Measurements from ENCODE around the gene PACSIN2.
"Not testable (repeated sequence)": the region's sequence is repeated elsewhere in the genome, so short reads cannot be mapped to it uniquely, and the experiment has no call there.

Gene PACSIN2

DNA sequence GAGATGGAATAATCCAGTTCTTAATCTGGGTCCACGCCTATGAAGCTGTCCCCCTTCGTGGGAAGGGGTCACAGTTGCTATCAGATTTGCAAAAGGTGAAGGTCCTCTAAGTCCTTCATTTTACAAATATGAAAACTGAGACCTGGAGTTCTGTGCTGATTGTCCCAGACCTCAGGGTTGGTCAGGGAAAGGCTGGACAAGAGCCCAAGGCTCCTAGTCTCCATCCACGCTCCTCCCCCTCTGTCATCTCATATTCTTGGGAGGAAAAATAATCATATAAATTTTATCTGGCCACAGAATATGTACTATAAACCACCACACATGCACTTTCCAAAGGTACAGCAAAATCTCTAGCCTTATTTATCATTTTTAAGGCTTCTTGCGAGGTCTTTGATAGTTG, 5.5 kb downstream of the PACSIN2 start:
- FAIRE-seq = no peak

DNA sequence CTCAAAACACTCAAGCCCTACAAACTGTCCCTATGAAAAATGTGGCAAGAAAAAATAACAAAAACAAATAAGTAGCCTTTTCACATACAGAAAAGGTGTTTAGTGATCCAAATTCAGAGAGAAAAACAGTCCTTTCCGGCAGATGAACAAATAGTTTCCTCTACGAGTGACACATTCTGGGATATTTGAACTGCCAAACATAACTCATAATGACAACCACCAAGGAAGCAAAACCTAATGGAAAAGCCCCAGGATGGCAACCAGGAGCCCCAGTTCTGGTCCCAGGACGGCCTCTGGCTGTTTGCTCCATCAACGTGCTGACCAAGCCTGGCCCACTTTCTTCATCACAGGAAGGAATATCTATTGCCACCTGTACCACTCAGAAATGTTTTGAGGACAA, 6.0 kb downstream of the PACSIN2 start:
- FAIRE-seq = no peak

DNA sequence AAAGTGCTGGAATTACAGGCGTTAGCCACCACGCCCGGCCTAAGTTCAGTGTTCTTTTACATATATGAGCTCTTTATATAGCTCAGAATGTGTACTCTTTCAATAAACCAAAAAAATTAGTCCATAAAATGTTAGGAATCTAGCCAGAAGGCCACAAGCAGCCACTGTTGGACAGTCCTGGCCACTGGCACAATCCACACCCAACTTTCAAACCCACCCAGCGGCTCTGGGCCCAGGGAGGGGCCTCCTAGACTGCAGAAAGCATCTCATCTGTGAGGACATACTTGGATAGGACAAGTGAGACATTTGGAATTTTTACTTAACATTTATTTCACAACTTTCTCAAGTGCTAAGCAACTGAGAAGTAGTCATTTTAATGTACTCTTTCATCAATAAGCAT, 6.4 kb downstream of the PACSIN2 start:
- no peak for FAIRE-seq

DNA sequence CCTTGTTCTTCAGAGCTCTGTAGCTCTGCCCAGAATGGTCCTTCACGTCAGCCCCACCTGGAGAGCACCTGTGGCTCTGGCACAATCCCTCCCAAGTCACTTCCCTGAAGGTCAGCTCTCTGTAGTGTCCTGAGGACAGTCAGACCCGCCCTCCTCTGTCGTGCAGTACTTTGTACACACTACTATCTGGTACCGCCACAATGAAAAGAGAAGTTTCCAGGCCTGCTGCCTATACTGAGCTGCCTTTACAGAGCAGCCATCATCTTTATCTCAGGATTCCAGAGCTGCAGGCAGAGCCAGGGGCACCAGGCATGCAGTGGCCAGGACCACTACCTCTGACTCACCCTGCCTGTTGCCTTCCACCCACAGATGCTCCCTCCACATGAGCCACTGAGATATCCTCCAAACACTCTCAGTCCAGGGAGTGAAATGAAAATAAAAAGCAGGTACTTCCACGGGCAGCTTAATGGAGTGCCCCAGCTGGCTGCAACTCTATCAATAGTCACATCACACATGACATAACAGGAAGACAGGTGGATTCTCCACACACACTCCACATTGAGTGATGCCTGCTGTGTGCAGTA, 7.3 kb downstream of the PACSIN2 start:
- no peak for FAIRE-seq

DNA sequence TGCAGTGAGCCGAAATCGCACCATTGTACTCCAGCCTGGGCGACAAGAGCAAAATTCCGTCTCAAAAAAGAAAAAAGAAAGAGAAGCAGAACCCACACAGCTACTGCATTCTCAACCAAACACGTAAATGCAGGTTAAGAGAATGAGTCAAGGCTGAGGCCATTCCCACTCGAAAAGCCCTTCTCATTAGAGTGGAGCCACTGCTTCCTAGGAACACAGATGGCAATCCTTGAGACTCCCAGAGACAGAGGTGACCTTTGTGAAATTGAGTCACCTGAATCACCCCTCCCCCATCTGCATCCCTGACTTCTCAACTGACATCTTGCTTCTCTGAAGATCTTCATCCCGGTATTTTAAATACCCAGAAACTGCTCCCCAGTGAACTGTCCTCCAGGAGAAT, 8.2 kb downstream of the PACSIN2 start:
- no peak for FAIRE-seq

DNA sequence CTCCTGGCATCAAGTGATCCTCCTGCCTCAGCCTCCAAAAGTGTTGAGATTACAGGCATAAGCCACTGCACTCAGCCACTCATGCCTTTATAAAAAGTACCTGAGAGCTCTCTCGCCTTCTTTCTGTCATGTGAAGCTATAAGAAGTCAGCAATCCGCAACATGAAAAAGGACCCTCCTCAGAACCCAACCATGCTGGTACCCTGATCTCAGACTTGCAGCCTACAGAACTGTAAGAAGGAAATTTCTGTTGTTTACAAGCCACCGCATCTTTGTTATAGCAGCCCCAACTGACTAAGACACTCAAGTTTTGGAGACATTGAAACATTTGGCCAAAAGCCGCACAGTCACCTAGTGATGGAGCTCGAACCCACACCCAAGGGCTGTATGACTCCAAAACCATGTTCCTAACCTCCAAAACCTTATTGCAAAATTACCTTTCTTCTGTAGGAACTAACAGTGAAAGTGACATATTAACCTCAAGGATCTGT, 8.9 kb downstream of the PACSIN2 start:
- FAIRE-seq = no peak

DNA sequence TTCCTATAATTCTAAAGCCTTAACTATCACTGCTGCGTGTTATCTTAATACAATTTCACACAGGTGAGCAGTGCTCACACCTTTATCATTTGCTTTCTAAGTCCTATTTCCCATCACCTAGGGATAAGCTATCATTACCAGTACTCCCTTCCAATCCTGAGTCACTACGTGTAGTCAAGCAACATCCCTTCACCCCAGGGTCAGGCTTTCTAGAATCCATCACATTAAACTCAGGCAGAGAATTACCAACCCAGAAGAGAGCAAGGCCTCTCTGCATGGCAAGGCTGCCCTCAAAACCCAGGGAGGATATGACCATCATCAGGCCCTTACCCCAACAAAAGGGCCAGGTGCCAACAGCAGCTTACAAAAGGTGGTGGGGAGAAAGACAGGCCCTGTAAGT, 9.8 kb downstream of the PACSIN2 start:
- FAIRE-seq = no peak

DNA sequence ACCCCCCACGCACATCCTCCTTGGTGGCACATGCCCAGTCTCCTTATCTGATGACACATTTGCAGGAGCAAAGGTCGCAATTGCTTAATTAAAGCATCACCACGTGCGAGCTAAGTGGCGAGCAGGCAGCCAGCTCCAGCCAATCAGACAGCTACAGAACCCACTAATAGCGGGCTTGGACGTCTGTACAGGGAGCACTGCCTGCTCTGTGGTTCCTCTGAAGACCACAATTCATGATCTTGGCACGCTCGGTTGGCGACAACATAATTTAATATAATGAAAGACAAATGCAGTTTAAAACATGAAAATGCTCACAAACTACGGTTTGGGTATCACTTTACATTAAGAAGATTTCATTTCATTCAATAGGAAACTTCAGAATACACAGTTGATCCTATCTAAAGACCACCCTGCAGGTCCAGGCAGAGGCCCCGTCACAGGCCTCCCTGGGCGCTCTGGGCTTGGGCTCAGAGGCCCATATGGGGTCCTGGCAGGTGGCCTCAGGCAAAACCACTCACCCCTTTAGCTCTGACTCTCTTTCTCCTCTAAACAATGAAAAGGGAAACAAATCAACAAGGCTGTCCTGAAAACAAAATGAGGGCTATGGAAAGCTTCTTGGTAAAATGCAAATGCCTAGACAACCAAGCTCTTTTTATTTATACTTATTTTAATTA, 10.4 kb downstream of the PACSIN2 start:
- no peak for FAIRE-seq

DNA sequence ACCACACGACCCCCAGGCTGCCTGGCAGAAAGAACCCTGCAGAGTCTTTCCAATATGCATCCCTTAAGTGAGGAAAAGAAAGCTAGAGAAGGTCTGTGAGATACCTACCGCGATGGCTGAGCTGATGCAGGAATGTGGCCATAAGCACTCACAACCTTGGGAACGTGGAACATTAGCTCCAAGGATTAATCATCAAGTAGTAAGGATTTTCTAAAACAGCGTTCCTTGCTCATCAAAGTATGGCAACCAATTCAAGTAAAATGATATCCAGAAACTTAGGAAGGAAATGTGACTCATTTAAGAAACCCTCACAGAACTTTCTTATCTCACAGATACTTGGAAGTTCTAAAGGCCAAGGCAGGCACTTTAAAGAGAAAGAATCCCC, 12.8 kb downstream of the PACSIN2 start:
- FAIRE-seq = no peak

DNA sequence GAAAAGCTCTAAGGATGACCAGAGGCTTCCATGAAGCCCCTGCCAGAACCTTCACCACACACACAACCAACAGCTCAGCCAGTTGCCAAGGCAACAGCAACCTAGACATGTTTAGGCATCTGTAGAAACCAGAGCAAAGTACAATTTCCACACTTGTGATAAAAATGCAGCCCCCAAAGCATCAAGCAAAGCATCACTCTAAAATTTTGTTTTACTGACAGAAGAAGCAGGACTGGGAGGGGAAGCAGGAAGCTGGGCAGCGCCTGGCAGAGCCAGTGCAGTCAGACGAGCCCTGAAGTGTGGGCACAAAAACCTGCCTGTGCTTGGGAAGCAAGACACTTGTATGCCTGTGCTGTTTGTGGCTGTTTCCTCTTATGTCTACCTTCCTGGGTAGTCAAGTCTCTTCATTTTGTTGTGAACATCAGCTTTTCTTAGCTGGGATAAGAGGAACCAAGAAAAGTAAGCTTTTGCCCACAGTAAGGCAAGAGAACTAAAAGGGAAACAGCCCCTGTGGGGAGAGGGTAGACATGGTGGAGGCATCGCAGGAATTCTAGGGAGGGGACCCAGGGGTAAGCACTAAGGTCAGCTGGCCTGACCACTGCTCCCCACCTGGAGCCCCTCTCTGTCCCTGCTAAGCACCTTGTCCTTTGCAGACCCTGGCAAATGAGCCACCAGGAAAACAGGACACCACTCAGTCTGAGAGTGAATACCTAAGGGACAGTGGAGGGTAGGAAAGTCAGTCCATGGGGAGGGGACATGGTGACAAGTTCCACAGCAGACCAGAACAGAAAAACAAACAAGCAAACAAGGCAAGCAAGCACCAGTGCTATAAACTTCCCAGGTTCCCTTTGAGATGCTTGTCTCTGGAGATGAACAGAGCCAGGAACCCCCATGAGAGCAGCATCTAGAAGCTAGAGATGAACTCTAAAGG, 13.4 kb downstream of the PACSIN2 start:
- FAIRE-seq = no peak

DNA sequence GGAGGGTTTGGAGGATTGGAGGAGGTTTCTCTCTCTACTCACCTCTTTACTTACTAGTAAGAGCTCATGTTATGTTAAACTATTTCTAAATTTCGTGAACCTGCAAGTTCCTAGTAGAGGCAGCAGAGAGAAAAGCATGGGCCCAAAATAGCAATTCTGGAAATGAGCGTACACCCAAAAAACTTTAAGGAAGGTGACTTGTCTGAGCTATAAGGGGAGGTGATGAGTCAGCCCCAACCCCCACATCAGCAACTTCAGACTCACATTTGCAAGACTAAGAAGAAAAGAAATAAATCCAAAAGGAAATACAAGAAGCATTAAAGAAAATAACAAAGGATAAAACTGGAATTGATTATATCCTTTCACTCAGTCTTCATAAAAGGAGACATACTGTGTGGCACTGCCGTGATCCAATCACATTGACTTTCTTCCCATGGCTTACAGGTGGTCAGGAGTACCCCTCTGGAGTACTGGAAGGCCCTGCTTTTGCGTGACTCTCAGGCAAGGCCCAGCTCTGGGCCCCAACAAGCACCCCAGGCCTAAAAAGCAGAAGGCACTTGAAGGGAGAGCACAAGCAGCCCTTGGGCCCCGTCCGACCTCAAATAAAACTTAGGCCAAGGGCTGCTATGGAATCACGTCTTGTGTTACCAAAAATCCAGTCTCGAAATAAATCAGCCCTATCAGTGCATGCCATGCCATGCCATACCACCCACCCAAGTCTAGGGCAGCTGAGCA, 14.3 kb downstream of the PACSIN2 start:
- FAIRE-seq = no peak

DNA sequence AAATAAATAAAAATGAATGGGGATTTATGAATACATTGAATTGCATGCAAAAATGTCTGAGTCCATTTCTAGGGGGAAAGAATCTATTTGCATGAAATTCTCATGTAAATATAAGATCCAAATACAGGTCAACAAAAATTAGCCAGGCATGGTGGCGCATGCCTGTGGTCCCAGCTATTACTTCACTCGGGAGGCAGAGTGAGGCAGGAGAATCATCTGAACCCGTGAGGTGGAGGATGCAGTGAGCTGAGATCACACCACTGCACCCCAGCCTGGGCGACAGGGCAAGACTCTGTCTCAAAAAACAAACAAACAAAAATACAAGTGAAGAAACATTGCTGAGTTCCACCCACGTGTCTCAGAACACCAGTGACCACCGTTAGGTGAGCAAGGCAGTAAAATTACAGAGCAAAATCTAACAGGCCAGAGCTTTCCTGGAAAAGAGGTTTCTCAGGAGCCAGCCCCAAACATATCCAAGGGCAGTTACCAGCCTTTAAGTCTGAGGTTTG, 17.3 kb downstream of the PACSIN2 start:
- FAIRE-seq = no peak

DNA sequence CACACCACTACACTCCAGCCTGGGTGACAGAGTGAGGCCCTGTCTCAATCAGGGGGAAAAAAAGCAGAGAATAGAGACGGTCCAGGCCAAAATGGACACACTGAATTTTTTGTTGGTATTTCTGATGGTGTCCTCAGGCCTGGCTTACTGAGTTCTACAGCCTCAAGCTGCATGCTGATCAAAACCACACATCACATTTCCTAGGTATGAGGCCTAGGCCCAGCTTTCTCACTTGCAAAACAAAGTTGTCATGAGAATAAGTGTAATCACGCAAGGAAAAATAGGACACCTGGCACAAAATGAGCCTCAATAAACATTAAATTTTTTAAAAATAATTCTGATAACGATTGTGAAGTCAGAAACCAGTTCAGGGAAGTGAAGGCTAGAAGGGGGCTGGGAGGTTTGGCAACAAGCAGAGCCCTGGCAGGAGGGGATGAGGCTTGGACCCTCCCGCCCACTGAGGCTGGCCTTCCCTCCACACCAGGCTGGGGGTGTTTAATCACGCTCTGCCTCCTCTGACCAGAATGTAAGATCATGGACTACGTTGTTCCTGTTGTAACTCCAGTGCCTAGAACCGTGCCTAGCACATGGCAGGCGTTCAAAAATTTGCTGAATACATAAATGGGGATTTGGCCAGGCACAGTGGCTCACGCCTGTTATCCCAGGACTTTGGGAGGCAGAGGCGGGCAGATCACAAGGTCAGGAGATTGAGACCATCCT, 18.1 kb downstream of the PACSIN2 start:
- no peak for FAIRE-seq

DNA sequence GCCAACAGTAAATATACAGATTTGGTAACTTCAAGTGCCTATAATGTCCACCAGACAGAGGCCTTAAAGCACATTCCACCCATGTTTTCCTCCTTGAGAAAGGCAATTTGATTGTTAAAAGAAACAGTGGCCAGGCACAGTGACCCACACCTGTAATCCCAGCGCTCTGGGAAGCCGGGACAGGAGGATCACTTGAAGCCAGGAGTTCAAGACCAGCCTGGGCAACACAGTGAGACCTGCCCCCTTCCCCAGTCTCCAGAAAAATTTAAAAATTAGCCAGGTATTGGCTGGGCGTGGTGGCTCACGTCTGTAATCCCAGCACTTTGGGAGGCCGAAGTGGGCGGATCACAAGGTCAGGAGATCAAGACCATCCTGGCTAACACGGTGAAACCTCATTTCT, 19.3 kb downstream of the PACSIN2 start:
- FAIRE-seq = not testable (repeated sequence)

DNA sequence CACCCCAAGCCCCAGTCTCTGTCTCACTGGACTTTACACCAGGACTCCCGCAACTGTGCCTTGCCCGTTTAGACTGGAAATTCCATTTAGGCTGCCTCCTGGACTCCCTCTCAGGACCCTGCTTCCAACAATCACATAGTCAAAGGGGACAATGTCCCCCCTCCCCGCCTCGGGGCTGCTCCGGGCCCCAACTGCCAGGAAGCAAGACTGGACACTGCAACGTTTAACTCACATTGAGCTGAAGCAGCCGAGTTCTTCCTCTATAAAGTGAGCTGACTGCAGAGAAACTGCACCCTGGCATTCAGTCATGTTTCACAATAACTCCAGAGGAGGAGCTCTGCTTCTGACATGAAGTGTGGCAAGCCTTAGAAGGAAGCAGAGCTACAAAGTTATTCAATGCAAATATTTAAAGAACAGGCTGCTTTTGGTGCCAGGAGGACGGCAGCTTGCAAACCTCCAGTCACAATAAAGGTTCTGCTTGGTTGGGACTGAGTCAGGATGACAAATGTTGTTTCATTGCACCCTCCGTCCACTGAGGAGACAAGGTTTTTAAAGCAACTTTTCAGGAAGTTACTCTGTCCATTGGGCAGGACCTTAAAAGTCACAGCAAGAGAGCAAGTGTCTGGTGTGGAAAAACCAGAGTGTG, 19.9 kb downstream of the PACSIN2 start:
- FAIRE-seq = no peak

DNA sequence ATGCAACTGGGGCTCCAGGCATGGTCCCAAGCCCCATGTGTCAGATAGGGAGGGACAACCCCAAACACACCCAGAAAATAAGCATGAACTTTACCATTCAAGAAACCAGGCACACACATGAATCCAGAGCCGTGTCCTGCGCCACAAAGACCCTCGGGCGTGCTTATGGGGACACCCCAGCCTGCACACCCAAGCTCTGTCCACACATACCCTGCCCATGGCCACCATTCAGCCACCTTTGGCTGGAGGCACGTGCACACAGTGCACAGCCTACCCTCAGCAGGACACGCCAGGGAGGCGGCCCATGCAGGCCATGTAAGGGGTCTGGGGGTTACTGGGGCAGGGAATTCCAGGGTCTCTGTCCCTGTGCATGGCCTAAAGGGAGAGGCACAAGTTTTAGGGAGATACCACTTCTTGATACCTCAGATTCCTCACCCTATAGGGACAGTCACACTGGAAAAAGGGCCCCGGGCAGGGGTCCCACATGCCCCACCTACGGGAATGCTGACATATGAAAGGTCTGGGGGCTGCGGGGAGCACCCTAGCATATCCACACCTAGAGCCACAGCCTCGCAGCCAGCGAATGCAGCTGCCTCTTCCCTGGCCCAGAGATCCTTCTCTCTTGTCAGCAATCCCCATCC, 20.6 kb downstream of the PACSIN2 start:
- no peak for FAIRE-seq

DNA sequence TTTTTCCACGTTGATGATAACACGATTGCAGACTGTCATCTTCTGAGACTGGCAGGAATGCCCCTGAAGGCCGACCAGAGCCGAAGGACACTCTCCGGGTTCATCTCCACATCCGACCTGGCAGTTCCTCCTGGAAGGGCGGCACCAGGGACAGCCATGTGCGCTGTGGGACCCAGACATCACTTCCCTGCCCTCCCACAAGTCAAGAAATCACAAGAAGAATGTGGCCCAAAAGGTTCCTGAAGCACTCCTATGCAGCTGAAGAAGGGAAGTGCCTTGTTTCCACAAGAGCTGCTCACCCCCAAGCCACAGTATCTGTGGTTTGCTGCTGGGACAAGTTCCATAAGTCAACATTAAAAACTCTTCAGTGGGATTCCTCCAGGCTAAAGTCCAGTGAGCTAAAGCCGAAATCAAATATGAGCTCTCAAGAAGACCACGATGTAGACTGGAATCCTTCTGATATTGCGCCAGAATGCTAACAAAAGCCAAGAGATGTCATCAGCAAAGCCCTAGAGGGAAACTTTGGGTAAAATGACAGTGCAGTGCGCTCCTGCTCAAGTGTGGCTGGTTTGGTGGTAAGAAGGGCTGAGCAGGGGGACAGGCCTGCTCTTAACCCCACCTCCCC, 21.2 kb downstream of the PACSIN2 start:
- no peak for FAIRE-seq

DNA sequence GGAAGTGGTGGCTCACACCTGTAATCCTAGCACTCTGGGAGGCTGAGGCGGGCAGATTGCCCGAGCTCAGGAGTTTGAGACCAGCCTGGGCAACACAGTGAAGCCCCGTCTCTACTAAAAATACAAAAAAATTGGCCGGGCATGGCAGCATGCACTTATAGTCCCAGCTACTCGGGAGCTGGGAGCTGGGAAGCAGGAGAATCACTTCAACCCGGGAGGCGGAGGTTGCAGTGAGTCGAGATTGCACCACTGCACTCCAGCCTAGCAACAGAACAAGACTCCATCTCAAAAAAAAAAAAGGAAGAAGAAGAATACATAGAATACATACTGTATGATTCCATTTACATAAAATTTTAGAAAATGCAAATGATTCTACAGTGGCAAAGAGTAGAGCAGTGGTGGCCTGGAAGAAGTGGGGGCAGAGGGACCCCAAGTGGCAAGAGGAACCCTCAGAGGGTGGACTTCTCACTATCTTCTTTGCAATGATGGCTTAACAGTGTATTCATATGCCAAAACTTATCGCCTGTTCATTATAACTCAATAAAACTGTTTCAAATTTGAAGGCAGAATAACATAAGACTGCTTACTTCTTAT, 22.0 kb downstream of the PACSIN2 start:
- no peak for FAIRE-seq

DNA sequence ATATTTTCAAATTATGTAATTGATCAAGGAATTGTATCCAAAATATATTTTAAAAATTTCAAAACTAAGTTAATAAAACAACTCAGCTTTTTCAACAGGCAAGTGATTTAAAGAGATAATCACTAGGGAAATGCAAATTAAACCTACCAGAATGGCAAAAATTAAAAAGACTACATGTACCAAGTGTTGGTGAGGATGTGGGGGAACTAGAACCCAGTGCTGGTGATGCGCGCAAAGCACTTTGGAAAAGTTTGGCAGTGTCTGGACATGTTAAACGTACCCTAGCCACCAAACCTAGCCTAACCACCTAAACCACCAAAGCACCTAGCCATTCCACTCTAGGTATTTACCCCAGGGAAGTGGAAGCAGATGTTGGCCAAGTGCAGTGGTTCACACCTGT, 22.9 kb downstream of the PACSIN2 start:
- FAIRE-seq = no peak

DNA sequence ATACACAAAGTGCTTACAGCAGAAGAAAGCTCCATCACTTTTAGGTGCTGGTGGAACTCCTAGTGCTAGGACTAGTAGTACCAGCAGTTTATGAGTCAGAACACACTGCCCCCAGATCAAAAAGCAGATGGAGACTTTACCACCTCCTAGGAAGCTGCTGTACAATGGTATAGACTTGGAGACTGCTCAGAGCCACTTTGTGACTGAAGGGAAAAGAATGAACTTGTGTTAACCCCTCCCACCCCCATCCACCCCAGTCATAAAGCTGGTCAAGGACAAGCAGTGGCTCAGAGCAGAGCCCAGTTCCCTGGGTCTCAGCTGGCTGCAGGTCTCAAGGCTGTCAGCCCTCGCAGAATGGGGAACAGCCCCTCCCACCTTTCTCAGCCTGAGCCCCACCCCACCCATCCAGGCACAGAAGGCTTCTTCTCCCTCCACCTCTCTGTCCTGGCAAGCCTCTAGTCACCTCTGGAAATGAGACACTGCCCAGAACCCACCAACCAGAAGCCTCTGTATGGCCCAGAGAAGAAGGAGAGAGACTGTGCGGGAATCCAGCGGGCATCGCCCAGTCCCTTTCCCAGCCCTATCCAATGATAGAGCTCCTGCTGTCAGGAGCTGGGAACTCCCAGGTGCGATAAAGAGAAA, 23.8 kb downstream of the PACSIN2 start:
- FAIRE-seq = no peak

All from A204.1 (cell line).